Activated CD8-positive, alpha-beta memory T cell treated with anti-CD3 and anti-CD28 coated beads, Interleukin-2, amount 10 ng/mL, durations not matched to agents 7 days and 5 days (primary cell): ENCODE measurements around the gene DGCR2. TPM values are rescaled to one million over a fixed set of nuclear protein-coding genes. Genes with fewer than 3 reads are reported as not detected.
A peak's percentile ranks its signal among the peaks of the same experiment; 100 is the strongest.

Experiments
- ATAC-seq: fragments of 150-1000 bp; cut with Tn5 transposase; one replicate; pipeline ENCODE4 v1.10.0; 2021; ENCODE audit warnings: moderate library complexity
- CTCF ChIA-PET: fragments of 350-600 bp; sonication (Branson Sonifier 250); formaldehyde crosslinking; loops from one replicate; lab custom pipeline; 2021; ENCODE audit warnings: antibody characterized with exemption; lab: Charles Lee
- DNase-seq: peaks from one replicate; pipeline ENCODE4 v3.0.0-alpha.2; 2020
- H3K27ac Mint-ChIP-seq: one replicate; pipeline ENCODE4 v1.8.0; 2021; ENCODE audit warnings: mild to moderate bottlenecking, mixed read lengths
- H3K27me3 Mint-ChIP-seq: one replicate; pipeline ENCODE4 v1.8.0; 2021; ENCODE audit warnings: mixed read lengths
- H3K36me3 Mint-ChIP-seq: one replicate; pipeline ENCODE4 v1.8.0; 2021; ENCODE audit warnings: mild to moderate bottlenecking, mixed read lengths
- H3K4me1 Mint-ChIP-seq: one replicate; pipeline ENCODE4 v1.8.0; 2021; ENCODE audit warnings: mixed read lengths
- H3K4me3 Mint-ChIP-seq: one replicate; pipeline ENCODE4 v1.8.0; 2021; ENCODE audit warnings: mild to moderate bottlenecking, moderate library complexity, mixed read lengths
- H3K9me3 Mint-ChIP-seq: one replicate; pipeline ENCODE4 v1.8.0; 2022; ENCODE audit warnings: low read depth, mixed read lengths
- total RNA-seq, 2 experiments: library from RNA; stranded (reverse); gene quantifications; one replicate each; pipeline ENCODE4 v1.2.3, GENCODE V29; 2021

Gene DGCR2
- total RNA-seq, 2 experiments from 2014 or later: 27.8 TPM

DNA sequence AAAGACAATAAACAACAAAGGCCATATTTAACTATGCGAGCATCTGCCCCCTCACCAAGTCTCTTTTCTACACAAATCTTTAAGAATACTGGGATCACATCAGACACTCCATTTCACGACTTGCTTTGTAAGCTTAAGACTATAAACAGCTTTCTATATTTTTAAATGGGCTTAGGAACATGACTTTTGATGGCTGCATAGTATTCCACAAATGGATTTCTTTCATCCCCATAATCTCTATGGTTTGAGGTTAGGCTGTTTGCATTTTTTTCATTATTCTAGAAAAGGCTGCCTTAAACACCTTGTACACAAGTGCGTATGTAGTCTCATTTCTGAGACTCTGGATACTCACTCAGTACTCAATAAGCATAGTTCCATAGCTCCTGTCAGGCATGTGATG, 52.8 kb downstream of the DGCR2 start:
- CTCF ChIA-PET: no interaction called here
- no peak for DNase-seq
- no peak for ATAC-seq
- Mint-ChIP-seq H3K9me3 (no peaks in the 10 kb centered on the region), H3K27me3 (no peaks in the 10 kb centered on the region), H3K4me3 (no peak overlapping the region), H3K27ac (no peak overlapping the region), H3K4me1 (no peaks in the 10 kb centered on the region), H3K36me3 (peaks cover 20% of the 10 kb centered on the region)

DNA sequence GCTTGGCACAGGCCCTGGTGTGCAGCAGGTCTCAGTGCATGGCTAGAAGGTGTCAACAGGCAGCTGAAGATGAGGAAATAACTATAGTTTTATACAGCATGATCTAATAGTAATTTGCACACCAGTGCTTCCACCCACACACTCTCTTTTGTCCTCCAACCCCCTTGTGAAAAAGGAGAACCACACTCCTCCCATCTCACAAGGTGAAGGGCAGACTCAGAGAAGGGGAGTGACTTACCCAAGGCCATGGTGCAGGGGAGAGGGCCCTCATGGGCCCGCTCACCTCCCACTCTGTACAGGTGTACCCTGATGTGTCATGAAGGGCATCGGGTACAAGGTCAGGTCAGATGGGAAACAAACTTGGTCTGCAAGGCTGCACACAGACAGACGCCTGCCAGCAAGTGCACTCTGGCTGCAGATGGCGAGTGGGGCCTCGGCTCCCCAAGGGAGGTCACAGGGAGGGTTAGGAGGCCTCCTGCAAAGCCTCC, 53.4 kb downstream of the DGCR2 start:
- no peak overlapping the region for H3K4me3 Mint-ChIP-seq
- no peak for DNase-seq
- CTCF ChIA-PET: no interaction called here
- no peaks in the 10 kb centered on the region for H3K27me3 Mint-ChIP-seq
- ATAC-seq: no peak
- no peaks in the 10 kb centered on the region for H3K9me3 Mint-ChIP-seq
- H3K36me3 Mint-ChIP-seq: peaks cover 25% of the 10 kb centered on the region
- H3K27ac Mint-ChIP-seq: no peak overlapping the region
- H3K4me1 Mint-ChIP-seq: no peaks in the 10 kb centered on the region

DNA sequence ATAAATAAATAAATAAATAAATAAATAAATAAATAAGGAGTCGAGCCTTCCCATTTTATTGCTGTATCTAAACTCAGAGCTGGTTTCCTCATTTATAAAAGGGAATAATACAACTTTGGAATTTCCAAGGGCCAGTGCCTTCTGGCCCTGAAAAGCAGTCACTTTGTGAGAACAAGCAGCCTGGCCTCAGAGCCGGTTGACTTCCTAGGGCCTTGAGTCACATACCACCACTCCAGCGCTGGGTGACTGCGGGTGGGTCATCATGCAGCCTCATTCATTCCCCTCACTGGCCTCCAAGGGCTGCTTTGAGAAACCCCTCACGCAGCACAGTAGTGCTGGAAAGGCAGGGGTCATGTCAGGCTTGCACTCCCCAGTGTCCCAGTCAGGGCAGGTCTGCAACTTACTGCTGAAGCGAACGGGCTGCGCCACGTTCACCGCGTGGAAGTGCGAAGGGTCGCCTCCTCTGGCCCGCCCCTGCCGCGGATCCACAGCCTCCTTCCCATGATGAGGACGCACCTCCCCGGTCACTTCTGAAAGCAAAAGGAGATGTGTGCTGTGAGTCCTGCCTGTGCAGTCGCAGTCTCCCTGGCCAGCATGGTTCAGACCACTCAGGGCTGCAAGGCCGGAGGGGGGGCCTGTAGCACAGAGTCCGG, 54.4 kb downstream of the DGCR2 start:
- Mint-ChIP-seq H3K27ac (no peak overlapping the region), H3K27me3 (no peaks in the 10 kb centered on the region), H3K4me1 (no peaks in the 10 kb centered on the region), H3K36me3 (peaks cover 30% of the 10 kb centered on the region), H3K9me3 (no peaks in the 10 kb centered on the region), H3K4me3 (no peak overlapping the region)
- CTCF ChIA-PET: no interaction called here
- DNase-seq: no peak
- ATAC-seq: no peak

DNA sequence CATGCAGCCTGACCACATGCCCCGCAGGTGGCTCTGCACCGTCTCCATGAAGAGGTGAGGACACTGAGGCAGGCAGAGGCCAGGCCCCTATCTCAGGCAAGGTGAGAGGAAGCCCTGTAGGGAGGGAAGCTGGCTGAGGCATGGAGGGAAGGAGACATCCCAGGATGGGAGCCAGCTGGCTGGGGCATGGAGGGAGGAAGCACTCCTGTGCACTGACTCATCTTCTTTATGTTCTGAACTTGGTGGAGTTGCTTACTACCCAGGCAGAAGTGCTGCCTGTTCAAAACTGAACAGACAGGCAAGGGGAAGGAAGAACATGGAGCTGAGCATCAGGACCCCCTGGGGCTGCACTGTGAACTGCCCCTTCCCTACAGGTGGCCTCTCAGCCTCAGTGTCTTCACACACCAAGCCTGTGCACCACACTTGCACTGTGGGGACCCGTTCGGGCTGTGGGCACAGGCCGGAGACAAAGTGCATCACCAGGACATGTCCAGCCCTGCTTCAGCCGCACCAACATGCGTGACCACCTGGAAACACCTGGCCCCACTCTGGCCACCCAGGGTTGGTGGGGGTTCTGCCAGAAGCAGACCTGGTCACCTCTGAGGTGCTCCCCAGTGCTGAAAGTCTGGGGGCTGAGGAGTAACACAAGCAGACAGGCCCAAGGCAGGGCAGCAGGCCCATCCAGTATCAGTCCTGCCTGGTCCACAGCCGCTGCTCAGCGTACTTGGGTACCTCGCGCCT, 55.5 kb downstream of the DGCR2 start:
- ATAC-seq (no peak), DNase-seq (no peak)
- Mint-ChIP-seq H3K4me3 (no peak overlapping the region), H3K4me1 (no peaks in the 10 kb centered on the region), H3K36me3 (peaks cover 34% of the 10 kb centered on the region), H3K27ac (no peak overlapping the region), H3K27me3 (no peaks in the 10 kb centered on the region), H3K9me3 (no peaks in the 10 kb centered on the region)
- CTCF ChIA-PET: no interaction called here

DNA sequence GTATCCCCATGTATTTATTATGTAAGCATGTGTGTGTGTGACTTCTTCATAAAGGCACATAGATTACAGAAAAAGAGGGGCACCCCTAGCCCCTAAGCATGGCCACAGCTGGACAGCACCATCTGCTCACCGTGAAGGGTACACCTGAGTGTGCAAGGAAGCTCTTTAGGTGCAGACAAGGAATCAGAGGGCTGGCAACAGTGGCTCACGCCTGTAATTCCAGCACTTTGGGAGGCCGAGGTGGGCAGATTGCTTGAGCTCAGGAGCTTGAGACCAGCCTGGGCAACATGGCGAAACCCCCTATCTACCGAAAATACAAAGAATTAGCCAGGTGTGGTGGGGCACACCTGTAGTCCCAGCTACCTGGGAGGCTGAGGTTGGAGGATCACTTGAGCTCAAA, 56.3 kb downstream of the DGCR2 start:
- H3K4me1 Mint-ChIP-seq: no peaks in the 10 kb centered on the region
- ATAC-seq: no peak
- no peaks in the 10 kb centered on the region for H3K9me3 Mint-ChIP-seq
- H3K36me3 Mint-ChIP-seq: peaks cover 32% of the 10 kb centered on the region
- H3K4me3 Mint-ChIP-seq: no peak overlapping the region
- no peaks in the 10 kb centered on the region for H3K27me3 Mint-ChIP-seq
- no peak for DNase-seq
- H3K27ac Mint-ChIP-seq: no peak overlapping the region
- CTCF ChIA-PET: no interaction called here

DNA sequence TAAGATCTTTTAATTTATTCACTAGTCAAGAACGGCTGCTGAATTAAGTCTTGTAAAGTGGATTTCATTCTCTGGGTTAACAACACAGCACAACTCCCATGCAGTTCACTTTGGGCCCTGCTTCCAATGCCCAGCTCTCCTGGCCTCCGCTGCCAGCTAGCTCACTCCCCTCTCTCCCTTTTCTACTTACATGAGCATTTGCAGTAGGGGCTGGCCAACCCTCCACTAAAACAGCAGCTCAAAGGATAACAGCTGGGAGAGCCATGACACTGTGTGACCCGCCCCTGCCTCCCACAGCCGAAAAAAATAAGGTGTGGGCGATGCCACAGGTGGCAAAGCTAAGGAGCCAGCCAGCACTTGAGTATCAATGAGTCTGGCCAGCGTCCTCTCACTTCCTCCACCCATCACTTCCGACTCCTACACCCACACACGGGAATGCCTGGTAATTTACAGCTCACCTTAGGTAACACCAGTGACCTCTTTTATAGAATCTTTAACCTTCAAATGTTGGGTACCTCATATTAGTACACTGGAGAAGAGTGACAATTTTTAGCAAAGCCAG, 56.8 kb downstream of the DGCR2 start:
- no peak for ATAC-seq
- H3K4me3 Mint-ChIP-seq: no peak overlapping the region
- DNase-seq: no peak
- H3K9me3 Mint-ChIP-seq: no peaks in the 10 kb centered on the region
- H3K4me1 Mint-ChIP-seq: no peaks in the 10 kb centered on the region
- CTCF ChIA-PET: no interaction called here
- H3K27ac Mint-ChIP-seq: no peak overlapping the region
- no peaks in the 10 kb centered on the region for H3K27me3 Mint-ChIP-seq
- peaks cover 32% of the 10 kb centered on the region for H3K36me3 Mint-ChIP-seq

DNA sequence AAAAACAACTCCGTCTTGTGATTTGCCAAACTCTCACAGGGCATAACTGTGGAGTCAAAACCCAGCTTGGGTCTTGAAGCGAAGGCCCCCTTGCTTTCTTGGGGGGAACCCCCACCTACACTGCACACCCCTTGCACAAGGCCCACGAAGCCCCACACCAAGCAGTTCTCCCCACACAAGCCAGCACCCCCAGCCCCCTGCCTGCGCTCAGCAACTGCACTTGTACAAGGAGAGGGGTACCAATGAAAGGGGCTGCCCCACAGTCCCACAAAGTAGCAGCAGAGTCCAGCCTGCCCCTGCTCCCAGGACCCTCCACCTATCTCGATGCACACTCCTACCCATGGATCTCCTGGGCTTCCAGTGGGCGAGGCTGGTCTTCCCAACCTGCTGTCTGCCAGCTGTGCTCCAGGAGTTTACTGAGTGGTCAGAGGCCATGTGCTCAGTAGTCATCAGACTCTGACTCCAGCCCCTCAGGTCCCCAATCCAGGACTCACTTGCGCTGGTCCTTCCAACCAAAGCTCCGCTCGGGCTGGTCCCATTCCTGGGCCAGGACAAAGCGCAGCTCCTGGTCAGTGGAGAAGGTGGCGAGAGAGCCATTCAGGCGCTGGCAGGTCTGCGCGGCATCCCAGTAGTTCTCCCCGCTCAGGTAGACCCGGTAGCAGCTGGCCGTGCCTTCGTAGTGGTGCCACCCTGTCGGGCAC, 57.7 kb downstream of the DGCR2 start:
- Mint-ChIP-seq H3K27ac (no peak overlapping the region), H3K4me1 (no peaks in the 10 kb centered on the region), H3K27me3 (no peaks in the 10 kb centered on the region), H3K36me3 (peaks cover 32% of the 10 kb centered on the region), H3K4me3 (no peak overlapping the region), H3K9me3 (no peaks in the 10 kb centered on the region)
- DNase-seq: peak; percentile 28
- ATAC-seq: no peak
- CTCF ChIA-PET: no interaction called here

DNA sequence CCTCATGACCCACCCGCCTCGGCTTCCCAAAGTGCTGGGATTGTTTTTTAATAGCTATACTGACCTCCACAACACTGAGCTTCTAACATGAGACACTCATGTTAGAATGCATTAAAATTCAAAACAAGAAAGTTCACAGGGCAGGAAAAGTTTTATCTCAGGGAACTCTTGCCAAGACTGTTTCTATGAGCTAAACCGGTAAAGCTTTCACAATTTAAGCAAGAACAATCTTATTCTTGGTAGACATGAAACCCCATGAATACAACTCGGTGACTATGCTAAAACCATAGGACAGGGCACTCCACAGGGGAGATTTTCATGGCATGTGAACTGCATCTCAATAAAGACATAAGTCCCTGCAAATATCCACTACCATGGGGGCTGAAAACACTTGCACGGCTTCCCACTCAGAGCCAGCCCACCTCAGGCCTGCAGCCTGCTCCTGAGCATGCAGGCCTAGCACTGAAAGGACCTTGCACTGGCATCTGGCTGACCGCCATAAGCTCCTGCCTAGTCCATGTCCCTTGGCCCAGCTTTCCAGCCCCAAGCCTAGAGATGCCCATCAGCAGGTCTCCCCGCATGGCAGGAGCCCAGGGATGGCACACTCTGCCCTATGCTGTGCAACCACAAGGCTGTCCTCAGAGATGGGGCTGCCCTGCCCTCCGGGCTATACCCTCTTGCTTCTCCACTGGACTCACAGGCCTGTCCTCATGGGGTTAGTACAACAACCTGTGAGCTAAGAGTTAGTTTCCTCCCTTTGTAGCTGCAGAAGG, 58.4 kb downstream of the DGCR2 start:
- no peaks in the 10 kb centered on the region for H3K9me3 Mint-ChIP-seq
- no peaks in the 10 kb centered on the region for H3K4me1 Mint-ChIP-seq
- H3K4me3 Mint-ChIP-seq: no peak overlapping the region
- H3K27ac Mint-ChIP-seq: no peak overlapping the region
- CTCF ChIA-PET: no interaction called here
- H3K27me3 Mint-ChIP-seq: no peaks in the 10 kb centered on the region
- peak; percentile 22 for DNase-seq
- peaks cover 35% of the 10 kb centered on the region for H3K36me3 Mint-ChIP-seq
- ATAC-seq: no peak

DNA sequence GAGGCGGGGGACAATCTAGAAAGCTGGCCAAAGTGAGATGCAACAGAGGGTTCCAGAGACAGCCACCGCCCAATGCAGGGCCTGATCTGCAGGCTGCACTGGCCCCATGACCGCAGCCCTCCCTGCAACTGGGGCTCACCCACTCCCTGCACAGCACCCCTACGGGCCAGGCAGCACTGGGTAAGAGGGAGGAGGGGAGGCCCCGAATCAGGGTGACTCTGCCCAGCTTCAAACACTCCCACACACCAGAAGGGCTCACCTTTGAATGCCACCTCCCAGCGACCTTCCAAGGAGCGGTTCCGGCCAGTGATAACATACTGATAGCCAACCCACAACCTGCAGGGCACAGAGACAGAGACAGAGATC, 59.3 kb downstream of the DGCR2 start:
- no peaks in the 10 kb centered on the region for H3K9me3 Mint-ChIP-seq
- DNase-seq (peak; percentile 26), ATAC-seq (no peak)
- no peak overlapping the region for H3K27ac Mint-ChIP-seq
- CTCF ChIA-PET: no interaction called here
- H3K4me3 Mint-ChIP-seq: no peak overlapping the region
- no peaks in the 10 kb centered on the region for H3K27me3 Mint-ChIP-seq
- H3K36me3 Mint-ChIP-seq: peaks cover 35% of the 10 kb centered on the region
- no peaks in the 10 kb centered on the region for H3K4me1 Mint-ChIP-seq

DNA sequence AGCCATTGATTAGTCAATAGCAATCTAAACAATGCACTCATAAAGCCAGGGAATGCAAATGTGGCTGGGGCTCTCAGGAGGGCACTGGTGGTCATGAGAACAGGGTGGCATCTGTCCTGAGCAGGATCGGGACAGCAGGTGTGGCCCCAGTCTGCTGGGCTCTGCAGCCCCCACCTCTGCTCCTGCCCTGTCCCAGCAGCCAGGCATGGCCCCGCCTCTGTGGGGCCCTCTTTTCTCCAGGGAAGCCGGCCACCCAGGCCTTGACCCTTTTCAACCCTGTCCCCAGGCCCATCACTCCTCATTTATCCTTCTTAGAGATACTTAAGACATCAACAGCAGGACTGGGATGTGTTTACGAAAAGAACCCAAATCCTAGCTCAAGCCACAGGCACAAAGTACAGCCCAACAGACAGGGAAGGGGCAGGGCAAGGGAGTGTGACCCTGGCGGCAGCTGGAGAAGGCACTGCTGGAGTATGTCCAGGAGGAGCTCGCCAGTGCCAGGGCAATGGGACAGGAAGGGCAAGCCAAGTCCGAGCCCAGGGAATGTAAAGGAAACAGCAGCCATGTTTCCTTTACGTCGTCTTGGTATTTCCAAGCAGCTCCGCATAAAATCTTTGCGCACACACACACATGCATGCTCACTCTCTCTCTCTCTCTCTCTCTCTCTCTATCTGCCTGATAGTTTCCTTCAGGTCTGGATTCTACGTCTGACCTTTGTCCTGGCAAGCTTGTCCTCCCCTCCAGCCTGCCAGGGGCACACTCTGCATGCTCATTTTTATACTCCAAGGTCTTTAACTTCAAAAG, 59.9 kb downstream of the DGCR2 start:
- Mint-ChIP-seq H3K27ac (no peak overlapping the region), H3K9me3 (no peaks in the 10 kb centered on the region), H3K36me3 (peaks cover 35% of the 10 kb centered on the region), H3K4me1 (no peaks in the 10 kb centered on the region), H3K27me3 (no peaks in the 10 kb centered on the region), H3K4me3 (no peak overlapping the region)
- ATAC-seq (no peak), DNase-seq (peak; percentile 11)
- CTCF ChIA-PET: no interaction called here

DNA sequence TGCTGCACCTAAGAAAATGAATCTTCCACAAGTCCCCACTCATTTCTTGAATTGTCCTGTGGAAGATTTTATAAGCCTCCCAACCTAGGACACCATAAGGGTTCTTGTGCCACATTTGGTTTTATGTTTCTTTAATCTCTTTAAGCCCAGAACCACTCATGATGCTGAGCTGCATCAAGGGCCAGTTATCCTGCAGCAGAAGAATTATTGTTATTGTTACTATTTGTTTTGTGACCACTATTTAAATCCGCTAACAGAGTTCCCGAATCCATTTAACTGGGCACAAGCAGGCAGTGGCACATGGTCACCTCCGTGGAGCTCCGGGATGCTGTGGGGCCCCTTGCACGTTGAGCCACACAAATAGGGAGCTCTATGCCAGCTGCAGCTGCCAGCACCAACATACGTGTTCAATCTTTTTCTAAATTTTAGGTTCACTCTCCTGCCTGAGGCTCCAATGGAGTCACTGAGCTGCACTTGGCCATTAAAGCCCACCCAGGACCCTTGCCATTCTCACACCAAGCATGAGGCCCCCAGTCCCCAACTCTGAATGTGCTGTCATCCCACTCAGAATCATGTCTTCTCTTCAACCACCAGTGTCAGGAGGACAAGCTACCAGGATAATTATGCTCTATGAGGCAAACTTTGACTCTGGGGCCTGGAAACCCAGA, 60.6 kb downstream of the DGCR2 start:
- no peaks in the 10 kb centered on the region for H3K9me3 Mint-ChIP-seq

More for the DNA sequence above, 60.6 kb downstream of the DGCR2 start:
- H3K36me3 Mint-ChIP-seq: peaks cover 35% of the 10 kb centered on the region
- peak; percentile 19 for DNase-seq
- H3K27me3 Mint-ChIP-seq: no peaks in the 10 kb centered on the region
- H3K4me1 Mint-ChIP-seq: no peaks in the 10 kb centered on the region
- CTCF ChIA-PET: interaction anchor here (1.5 kb wide), 1 partner anchor 83 kb away, joined by 4 read pairs; the partner anchor contains the start of gene ESS2
- no peak overlapping the region for H3K27ac Mint-ChIP-seq
- no peak for ATAC-seq
- no peak overlapping the region for H3K4me3 Mint-ChIP-seq
